NB4 (cell line): Measurements from ENCODE around the gene COL5A1.
"Not testable (repeated sequence)": the region's sequence is repeated elsewhere in the genome, so short reads cannot be mapped to it uniquely, and the experiment has no call there.

Source experiments
- DNase-seq: peaks from one replicate; pipeline ENCODE4 v3.0.0; 2010; ENCODE audit warnings: low read depth
- H3K4me3 ChIP-seq: one replicate; pipeline ENCODE4 v1.5.1; 2011; ENCODE audit warnings: mild to moderate bottlenecking, low read depth, low read length, moderate library complexity
- CTCF ChIP-seq: IDR thresholded peaks from one replicate; pipeline ENCODE4 v1.5.1; 2012; ENCODE audit warnings: low read depth, low read length
- MAX ChIP-seq: IDR thresholded peaks from 2 replicates; pipeline ENCODE4 v1.6.1; 2011; ENCODE audit warnings: low read depth, low read length
- MYC ChIP-seq: IDR thresholded peaks from 2 replicates; pipeline ENCODE4 v1.6.1; 2011; ENCODE audit warnings: low read depth, low read length
- POLR2A ChIP-seq: IDR thresholded peaks from 2 replicates; pipeline ENCODE4 v1.6.1; 2011; ENCODE audit warnings: mild to moderate bottlenecking; ENCODE audit not compliant: insufficient read length; ENCODE audit errors: extremely low read depth

Gene COL5A1

GRCh38 chr9:134855231-134855899 lies 213.8 kb downstream of the COL5A1 start:
- TF ChIP-seq CTCF: no peak
- no peak for TF ChIP-seq MAX
- TF ChIP-seq MYC: no peak
- no peak for TF ChIP-seq POLR2A
- H3K4me3 ChIP-seq: no peak overlapping the region
- no peak for DNase-seq

- TF ChIP-seq CTCF (no peak), POLR2A (no peak), MYC (no peak), MAX (no peak)
- H3K4me3 ChIP-seq: no peak overlapping the region
- no peak for DNase-seq
Observed at GRCh38 chr9:134855900-134856377, 214.3 kb downstream of the COL5A1 start.

GRCh38 chr9:134857451-134857850 lies 215.8 kb downstream of the COL5A1 start:
- DNase-seq, H3K4me3 ChIP-seq: not testable (repeated sequence)

GRCh38 chr9:134858051-134858841 lies 216.6 kb downstream of the COL5A1 start:
- H3K4me3 ChIP-seq: no peak overlapping the region
- no peak for DNase-seq
- TF ChIP-seq POLR2A: no peak
- TF ChIP-seq MAX: no peak
- no peak for TF ChIP-seq MYC
- TF ChIP-seq CTCF: no peak

GRCh38 chr9:134860510-134860909 lies 218.9 kb downstream of the COL5A1 start:
- TF ChIP-seq MYC (no peak), CTCF (no peak), MAX (no peak), POLR2A (no peak)
- DNase-seq: no peak
- no peak overlapping the region for H3K4me3 ChIP-seq

- no peak for TF ChIP-seq POLR2A
- TF ChIP-seq MAX: no peak
- TF ChIP-seq CTCF: no peak
- TF ChIP-seq MYC: no peak
- H3K4me3 ChIP-seq: no peak overlapping the region
- no peak for DNase-seq
Observed at GRCh38 chr9:134861595-134862334, 220.2 kb downstream of the COL5A1 start.
